HG03039 (cell line): ENCODE measurements around the gene ARMC9.
"Not testable (repeated sequence)": the region's sequence is repeated elsewhere in the genome, so short reads cannot be mapped to it uniquely, and the experiment has no call there.

Experiments used
- ATAC-seq: cut with Tn5 transposase; IDR thresholded peaks from one replicate; pipeline ENCODE4 v1.9.1; 2021; ENCODE audit warnings: mild to moderate bottlenecking, moderate library complexity; ENCODE audit not compliant: unreplicated experiment

Gene ARMC9

GRCh38 chr2:231394211-231395141, 196.0 kb downstream of the ARMC9 start:
- peak; percentile 34 for ATAC-seq

- no peak for ATAC-seq
Measured at GRCh38 chr2:231395188-231396057, 197.0 kb downstream of the ARMC9 start, which contains the start of gene B3GNT7. TSS of gene B3GNT7 (plus strand) at chr2:231395710. CDS start at chr2:231395804, 94 bp downstream.

- ATAC-seq, result no peak
Measured at GRCh38 chr2:231396058-231396821, 197.8 kb downstream of the ARMC9 start.

- no peak for ATAC-seq
Measured at GRCh38 chr2:231397011-231397927, 198.8 kb downstream of the ARMC9 start.

GRCh38 chr2:231397928-231398294, 199.5 kb downstream of the ARMC9 start:
- no peak for ATAC-seq

- ATAC-seq, result no peak
Measured at GRCh38 chr2:231398585-231398984, 200.2 kb downstream of the ARMC9 start.

- no peak for ATAC-seq
Measured at GRCh38 chr2:231399046-231399852, 200.8 kb downstream of the ARMC9 start.

- ATAC-seq, result no peak
Measured at GRCh38 chr2:231399853-231400680, 201.6 kb downstream of the ARMC9 start.

- not testable (repeated sequence) for ATAC-seq
Measured at GRCh38 chr2:231400681-231401080, 202.2 kb downstream of the ARMC9 start.

GRCh38 chr2:231401101-231401500, 202.7 kb downstream of the ARMC9 start:
- not testable (repeated sequence) for ATAC-seq

GRCh38 chr2:231403421-231404182, 205.2 kb downstream of the ARMC9 start:
- not testable (repeated sequence) for ATAC-seq

- ATAC-seq, result not testable (repeated sequence)
Measured at GRCh38 chr2:231404183-231404578, 205.8 kb downstream of the ARMC9 start.

GRCh38 chr2:231405601-231406367, 207.4 kb downstream of the ARMC9 start:
- not testable (repeated sequence) for ATAC-seq

GRCh38 chr2:231407686-231408085, 209.3 kb downstream of the ARMC9 start:
- not testable (repeated sequence) for ATAC-seq

- not testable (repeated sequence) for ATAC-seq
Measured at GRCh38 chr2:231408304-231408703, 209.9 kb downstream of the ARMC9 start.

GRCh38 chr2:231409776-231410175, 211.3 kb downstream of the ARMC9 start:
- no peak for ATAC-seq
